ENCODE measurements around the gene AGMO.

The AGMO gene

DNA sequence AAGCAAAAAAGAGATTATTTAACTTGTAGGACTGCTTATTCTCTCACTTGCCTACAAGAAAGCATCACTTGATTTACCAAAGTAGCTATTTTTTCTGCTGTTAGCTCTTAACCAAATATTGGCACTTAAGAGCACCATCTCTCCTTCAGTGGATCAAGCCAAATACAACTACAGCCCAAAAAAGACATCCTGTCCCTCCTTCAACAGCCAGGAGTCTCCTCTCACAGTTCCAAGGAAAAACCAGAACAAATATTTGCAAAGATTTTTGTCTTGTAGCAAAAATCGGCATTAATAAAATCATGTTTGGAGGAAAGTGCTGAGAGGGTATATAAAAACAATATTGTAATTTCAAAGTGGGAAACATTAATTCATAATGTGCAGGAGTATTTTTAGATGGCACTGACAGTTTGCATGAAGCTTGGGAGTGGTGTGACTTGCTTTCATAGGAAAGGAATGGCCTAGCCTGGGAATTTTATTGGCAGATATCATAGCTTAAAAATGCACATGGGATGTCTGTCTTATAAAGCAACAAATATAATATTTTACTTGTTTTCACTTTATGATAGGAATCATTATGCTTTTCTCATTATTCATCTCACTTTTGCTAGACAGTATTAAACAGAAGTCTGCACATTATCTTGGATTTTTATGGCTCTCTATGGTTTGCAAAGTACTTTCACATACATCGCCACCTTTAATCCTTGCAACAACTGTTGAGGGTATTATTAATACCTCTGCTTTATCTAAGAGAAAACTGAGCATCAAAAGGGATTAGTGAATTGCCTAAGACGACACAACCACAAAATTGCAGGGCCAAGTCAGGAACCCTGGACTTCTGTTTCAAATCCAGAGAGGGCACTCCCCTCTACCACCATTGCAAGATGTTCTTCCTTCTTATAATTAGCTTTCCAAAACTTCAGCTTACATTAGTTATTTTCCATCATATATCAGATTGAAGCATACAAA lies 103.5 kb downstream of the AGMO start:
- no peak for DNase-seq (ENCODE audit: low read depth)

DNA sequence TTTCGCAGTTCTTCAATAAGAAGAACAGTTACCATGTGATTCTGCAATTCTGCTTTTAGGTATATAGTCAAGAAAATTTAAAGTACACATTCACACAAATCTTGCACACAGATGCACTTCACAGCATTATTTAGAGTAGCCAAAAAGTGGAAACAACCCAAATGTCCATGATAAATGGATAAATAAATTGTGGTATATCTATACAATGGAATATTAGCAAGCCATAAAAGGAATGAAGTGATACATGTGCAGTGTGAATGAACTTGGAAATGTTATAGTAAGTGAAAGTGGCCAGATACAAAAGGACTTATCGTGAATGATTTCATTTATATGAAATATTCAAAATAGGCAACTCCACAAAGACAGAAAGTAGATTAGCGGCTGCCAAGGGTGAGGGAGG lies 109.1 kb downstream of the AGMO start:
- no peak for DNase-seq (ENCODE audit: low read depth)

GRCh38 chr7:15446722-15447121 lies 115.1 kb downstream of the AGMO start:
- DNase-seq (ENCODE audit: low read depth) = no peak

- no peak for DNase-seq (ENCODE audit: low read depth)
Measured at GRCh38 chr7:15446280-15446679, 115.5 kb downstream of the AGMO start.

DNA sequence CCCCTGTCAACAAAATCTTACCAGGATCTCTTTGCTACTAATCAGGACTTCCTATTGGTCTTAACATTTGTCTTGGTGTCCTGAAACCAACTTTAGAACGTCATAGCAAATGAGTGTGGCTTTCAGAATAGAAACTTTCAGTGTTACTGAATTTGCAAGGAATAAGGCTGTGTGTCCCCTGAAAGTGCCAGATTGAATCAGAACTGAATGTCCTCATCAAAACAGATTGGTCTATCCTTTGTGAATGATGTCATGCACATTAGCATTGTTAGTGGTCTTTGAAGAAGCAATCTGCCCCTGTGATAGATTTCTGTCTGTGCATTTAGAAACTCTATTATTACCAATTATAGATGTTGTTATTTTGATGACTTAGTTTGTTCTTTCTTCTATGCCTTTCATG lies 119.9 kb downstream of the AGMO start:
- no peak for DNase-seq (ENCODE audit: low read depth)

GRCh38 chr7:15440482-15440881 lies 121.3 kb downstream of the AGMO start:
- no peak for DNase-seq (ENCODE audit: low read depth)

- no peak for DNase-seq (ENCODE audit: low read depth)
Measured at GRCh38 chr7:15439853-15440252, 122.0 kb downstream of the AGMO start.

DNA sequence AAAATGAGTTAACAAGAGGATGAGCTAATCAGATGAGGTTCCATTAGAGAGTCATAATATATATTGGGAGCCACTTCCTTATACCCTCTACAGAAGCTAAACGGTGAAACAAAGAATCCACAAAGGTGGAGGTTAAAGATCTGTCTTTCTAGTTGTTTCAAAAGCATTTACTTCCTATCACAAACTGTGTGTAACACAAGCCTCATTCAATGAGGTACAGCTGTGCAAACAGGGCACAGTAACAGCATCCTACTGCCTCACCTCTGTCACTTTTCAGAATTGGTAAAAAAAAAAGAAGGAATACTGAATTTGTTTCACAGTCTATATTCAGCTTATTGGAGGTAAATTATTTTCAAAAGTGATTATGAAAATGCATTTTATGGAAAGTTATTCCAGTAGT lies 128.7 kb downstream of the AGMO start:
- no peak for DNase-seq (ENCODE audit: low read depth)

- DNase-seq (ENCODE audit: low read depth) = no peak
Measured at GRCh38 chr7:15430911-15431310, 130.9 kb downstream of the AGMO start.

- no peak for DNase-seq (ENCODE audit: low read depth)
Measured at GRCh38 chr7:15430191-15430590, 131.6 kb downstream of the AGMO start.

DNA sequence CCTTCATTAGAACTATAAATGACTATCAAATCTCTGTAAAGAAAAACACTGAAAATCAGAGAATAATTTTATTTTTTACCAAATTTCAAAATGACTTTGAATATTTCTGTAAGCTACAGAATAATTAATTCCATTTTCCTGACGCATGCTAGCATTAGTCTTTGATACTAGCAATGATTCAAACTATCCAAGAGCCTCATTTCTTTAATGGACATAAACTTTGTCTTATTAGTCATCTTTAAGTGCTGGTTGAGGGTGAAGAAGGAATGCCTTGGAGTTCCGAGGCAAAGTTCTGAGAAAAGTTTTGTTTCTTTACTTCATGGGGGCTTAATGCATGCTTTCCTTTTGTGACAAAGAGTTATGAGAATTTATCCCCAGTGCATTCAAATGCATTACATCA lies 137.3 kb downstream of the AGMO start:
- no peak for DNase-seq (ENCODE audit: low read depth)

- DNase-seq (ENCODE audit: low read depth) = no peak
Measured at GRCh38 chr7:15419596-15419995, 142.2 kb downstream of the AGMO start.

- no peak for DNase-seq (ENCODE audit: low read depth)
Measured at GRCh38 chr7:15418264-15418663, 143.6 kb downstream of the AGMO start.

DNA sequence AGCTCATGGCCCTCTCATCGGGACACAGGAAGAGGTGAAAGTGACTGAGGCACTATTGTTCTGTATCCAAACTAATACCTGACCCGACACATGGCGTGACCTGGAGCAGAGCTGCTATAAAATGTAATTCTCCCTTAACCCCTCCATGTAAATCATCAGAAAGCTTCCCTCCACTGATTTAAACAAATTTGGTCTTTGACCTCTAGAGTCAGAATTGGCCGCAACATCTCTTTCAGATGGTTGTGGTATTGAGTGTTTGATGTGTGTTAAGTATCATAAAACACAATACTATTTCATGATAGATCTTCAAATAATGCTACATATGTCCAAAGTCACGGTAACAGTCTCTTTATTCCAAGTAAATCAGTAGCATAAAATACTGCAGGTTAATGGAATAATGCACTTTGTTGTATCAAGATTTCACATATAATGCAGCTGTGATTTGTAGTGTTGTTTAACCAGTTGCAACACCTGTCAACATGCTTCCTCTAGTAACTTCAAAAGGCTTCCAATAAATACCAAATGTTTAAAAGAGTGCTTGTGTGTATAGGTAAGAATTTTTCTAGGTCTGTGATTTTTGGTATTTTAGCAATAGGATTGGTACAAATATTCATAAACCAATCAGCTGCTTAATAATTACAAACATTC lies 144.3 kb downstream of the AGMO start:
- DNase-seq (ENCODE audit: low read depth) = no peak

DNA sequence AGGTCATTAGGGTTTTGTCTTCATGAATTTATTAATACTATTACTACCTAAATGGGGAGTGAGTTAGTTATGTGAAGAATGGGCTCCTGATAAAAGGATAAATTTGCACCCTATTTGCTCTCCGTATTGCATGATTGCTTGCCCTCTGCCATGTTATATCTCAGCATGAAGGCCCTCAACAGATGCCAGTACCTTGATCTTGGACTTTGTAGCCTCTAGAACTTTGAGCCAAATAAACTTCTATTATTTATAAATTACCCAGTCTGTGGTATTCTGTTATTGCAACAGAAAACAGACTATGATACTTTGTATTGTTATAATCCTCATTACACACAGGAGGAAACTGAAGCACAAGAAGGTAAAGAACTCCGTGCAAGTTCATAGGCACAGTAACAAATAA lies 150.8 kb downstream of the AGMO start:
- DNase-seq (ENCODE audit: low read depth) = no peak

- no peak for DNase-seq (ENCODE audit: low read depth)
Measured at GRCh38 chr7:15407910-15408309, 153.9 kb downstream of the AGMO start.

DNA sequence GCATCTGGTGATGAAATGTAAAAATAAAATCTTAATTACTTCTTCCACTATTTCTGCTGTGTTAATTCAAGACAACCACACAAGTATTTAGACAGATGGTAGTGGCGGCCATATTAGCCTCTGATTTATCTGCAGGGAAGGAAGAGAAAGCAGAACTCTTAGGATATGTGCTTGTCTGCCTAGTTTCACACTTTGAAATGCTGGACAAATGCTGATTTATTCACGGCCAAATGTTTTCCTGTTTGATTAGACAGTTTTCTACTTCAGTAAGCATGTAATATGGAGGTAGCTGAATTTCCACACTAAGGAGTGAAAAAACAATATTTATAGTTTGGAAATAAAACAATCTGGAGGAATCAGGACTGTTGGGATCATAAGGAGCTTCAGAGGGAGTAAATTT lies 158.1 kb downstream of the AGMO start:
- DNase-seq (ENCODE audit: low read depth) = no peak

GRCh38 chr7:15403315-15403714 lies 158.5 kb downstream of the AGMO start:
- DNase-seq (ENCODE audit: low read depth) = no peak

DNA sequence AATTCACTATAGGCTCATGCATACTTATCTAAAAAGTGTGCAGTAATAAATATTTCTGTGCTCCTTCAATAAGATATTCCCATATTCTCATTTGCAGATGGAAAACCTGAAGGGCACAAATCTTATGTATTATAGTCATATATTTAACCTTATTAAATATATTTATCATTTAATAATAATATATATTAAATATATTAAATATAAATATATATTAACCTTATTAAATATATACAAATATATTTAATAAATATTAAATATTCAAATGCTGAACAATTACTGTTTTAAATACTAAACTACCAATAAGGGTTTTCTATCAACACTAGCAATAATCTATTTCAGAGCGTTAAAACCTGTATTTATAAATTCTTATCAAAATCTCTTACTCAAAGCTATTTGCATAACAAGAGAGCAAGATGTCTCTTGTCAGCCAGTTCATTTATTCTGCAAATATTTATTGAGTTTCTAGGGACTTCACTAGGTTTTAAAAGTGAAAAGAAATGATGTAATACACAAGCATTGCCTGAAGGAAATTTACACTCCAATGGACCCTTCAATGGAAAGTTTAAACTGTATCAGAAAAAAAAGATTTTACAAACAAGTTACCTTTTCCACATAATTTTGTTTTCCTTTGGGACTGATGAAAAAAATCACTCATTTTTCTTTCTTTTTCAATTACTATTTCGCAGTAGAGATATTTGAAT lies 159.2 kb downstream of the AGMO start:
- no peak for DNase-seq (ENCODE audit: low read depth)

- DNase-seq (ENCODE audit: low read depth) = no peak
Measured at GRCh38 chr7:15400440-15400839, 161.4 kb downstream of the AGMO start.

- DNase-seq (ENCODE audit: low read depth) = no peak
Measured at GRCh38 chr7:15399441-15399840, 162.4 kb downstream of the AGMO start.

DNA sequence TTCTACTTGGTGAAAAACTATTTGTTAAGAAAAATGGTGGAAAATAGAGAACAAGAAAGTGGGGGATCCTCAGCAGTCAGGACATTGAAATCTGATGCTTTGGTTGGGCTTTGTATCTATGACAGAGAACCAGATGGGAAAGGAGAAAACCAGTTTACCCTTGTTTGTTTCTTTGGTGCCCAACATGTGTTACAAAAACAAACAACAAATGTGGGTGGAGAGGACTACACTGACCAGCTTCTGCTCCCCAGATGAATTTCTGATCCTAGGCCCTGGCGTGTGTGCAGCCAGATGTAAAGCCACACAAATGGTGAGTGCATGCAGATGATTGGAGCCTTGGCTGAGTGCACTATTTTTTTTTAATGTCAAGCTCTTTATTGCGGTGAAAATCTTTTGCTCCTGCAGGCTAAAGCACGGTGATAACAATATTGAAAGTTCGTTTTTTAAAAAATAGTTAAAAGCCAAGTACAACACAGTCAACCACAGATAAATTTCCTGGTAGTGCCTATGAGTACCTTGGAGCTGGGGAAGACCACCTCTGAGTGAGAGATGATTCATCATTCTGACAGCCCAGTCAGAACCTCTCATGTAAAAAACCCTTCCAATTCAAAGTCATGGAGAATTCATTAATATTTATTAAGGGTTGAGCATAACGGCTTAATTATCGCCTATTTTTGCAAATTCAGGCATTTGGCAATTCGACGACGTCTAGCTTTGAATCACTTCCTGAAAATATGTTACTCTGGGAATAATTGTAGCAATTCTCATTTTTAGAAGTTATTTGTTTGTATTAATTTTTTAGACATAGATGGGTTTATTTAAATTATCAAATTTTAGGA lies 163.7 kb downstream of the AGMO start:
- no peak for DNase-seq (ENCODE audit: low read depth)
